PC-9 (cell line): ENCODE data around the gene ATP10A. TPM values are rescaled to one million over a fixed set of nuclear protein-coding genes. Genes with fewer than 3 reads are reported as not detected.

Experiments used
- BruUV-seq: library from RNA; stranded (reverse); fragments of 400-500 nt; replicated peaks from 2 replicates; lab custom pipeline; 2021; lab: Mats Ljungman, UMichigan
- CTCF ChIA-PET: fragments of 300-600 bp; sonication (Branson Sonifier 250); formaldehyde crosslinking; loops from one replicate; lab custom pipeline; 2022; ENCODE audit warnings: antibody characterized with exemption; lab: Charles Lee
- POLR2A ChIA-PET: fragments of 300-600 bp; sonication (Branson Sonifier 250); formaldehyde crosslinking; loops from one replicate; lab custom pipeline; 2022; ENCODE audit warnings: antibody characterized with exemption; ENCODE audit not compliant: unreplicated experiment; lab: Charles Lee
- DNase-seq, 2 experiments: peaks; one replicate each; pipeline versions ENCODE4 v3.0.0 to v3.0.0-alpha.2; 2015 to 2022; ENCODE audit warnings: mixed read lengths in 1 of 2
- H2AFZ ChIP-seq: fragments of 200-600 bp; sonication (generic); 2 replicates; pipeline ENCODE4 v1.8.1; 2017; ENCODE audit warnings: antibody characterized with exemption
- H3F3A ChIP-seq: fragments of 200-600 bp; sonication (generic); 2 replicates; pipeline ENCODE4 v1.8.1; 2017; ENCODE audit warnings: antibody characterized with exemption, mild to moderate bottlenecking, low read depth; ENCODE audit not compliant: insufficient read depth
- H3K27ac ChIP-seq: fragments of 200-600 bp; sonication (generic); 2 replicates; pipeline ENCODE4 v1.6.1; 2016; ENCODE audit warnings: mixed run types
- H3K27me3 ChIP-seq: fragments of 200-600 bp; sonication (generic); 2 replicates; pipeline ENCODE4 v1.6.1; 2016; ENCODE audit warnings: low read depth, mixed run types; ENCODE audit not compliant: insufficient read depth
- H3K36me3 ChIP-seq: fragments of 200-600 bp; sonication (generic); 2 replicates; pipeline ENCODE4 v1.6.1; 2016; ENCODE audit warnings: low read depth, mixed run types
- H3K4me1 ChIP-seq: fragments of 200-600 bp; sonication (generic); replicated peaks from 2 replicates; pipeline ENCODE4 v1.6.1; 2016; ENCODE audit warnings: mixed run types; ENCODE audit not compliant: insufficient read depth
- H3K4me2 ChIP-seq: fragments of 200-600 bp; sonication (generic); 2 replicates; pipeline ENCODE4 v1.6.1; 2017; ENCODE audit warnings: mixed run types
- H3K4me3 ChIP-seq: fragments of 200-600 bp; sonication (generic); 2 replicates; pipeline ENCODE4 v1.6.1; 2016; ENCODE audit warnings: mixed run types
- H3K79me2 ChIP-seq: fragments of 200-600 bp; sonication (generic); 2 replicates; pipeline ENCODE4 v1.6.1; 2017; ENCODE audit warnings: low read depth, mixed run types
- H3K9me2 ChIP-seq: fragments of 200-600 bp; sonication (generic); 2 replicates; pipeline ENCODE4 v1.8.1; 2017; ENCODE audit warnings: mild to moderate bottlenecking; ENCODE audit not compliant: insufficient read depth
- H3K9me3 ChIP-seq: fragments of 200-600 bp; sonication (generic); 2 replicates; pipeline ENCODE4 v1.8.1; 2016; ENCODE audit warnings: low read depth; ENCODE audit not compliant: insufficient read depth
- H4K20me1 ChIP-seq: fragments of 200-600 bp; sonication (generic); 2 replicates; pipeline ENCODE4 v1.8.1; 2017; ENCODE audit not compliant: insufficient read depth
- CTCF ChIP-seq: fragments of 200-600 bp; sonication (generic); conservative IDR thresholded peaks from 2 replicates; pipeline ENCODE4 v1.6.1; 2017; ENCODE audit warnings: mixed run types, antibody characterized with exemption, mild to moderate bottlenecking, moderate library complexity
- EZH2 ChIP-seq: fragments of 200-600 bp; sonication (generic); IDR thresholded peaks from 2 replicates; pipeline ENCODE4 v1.8.0; 2017; ENCODE audit warnings: antibody characterized with exemption, low read depth
- intact Hi-C: fragments of 100-400 bp; cut with micrococcal nuclease; formaldehyde crosslinking; loops from one replicate; pipeline ENCODE4 v1.10.0; 2022; ENCODE audit not compliant: unreplicated experiment
- total RNA-seq: library from RNA; stranded (reverse); gene quantifications from 2 replicates; pipeline ENCODE4 v1.2.3, GENCODE V29; 2021

Gene ATP10A
- total RNA-seq, 1 experiment from 2014 or later = not detected

GRCh38 chr15:25743548-25744275, 119.4 kb downstream of the ATP10A start:
- ChIA-PET CTCF (no interaction called here), POLR2A (no interaction called here)
- H3K27ac ChIP-seq = no peak overlapping the region
- H3K27me3 ChIP-seq = peaks cover 26% of the 10 kb centered on the region
- H4K20me1 ChIP-seq = no peaks in the 10 kb centered on the region
- intact Hi-C loops = no loop called here
- H3K9me3 ChIP-seq = no peaks in the 10 kb centered on the region
- no peak overlapping the region for H3K4me3 ChIP-seq
- no peaks in the 10 kb centered on the region for H3F3A ChIP-seq
- no TSS peak for BruUV-seq
- no peak overlapping the region for H3K4me2 ChIP-seq
- no peaks in the 10 kb centered on the region for H3K9me2 ChIP-seq
- no peak overlapping the region for H2AFZ ChIP-seq
- no peaks in the 10 kb centered on the region for H3K36me3 ChIP-seq
- no peak for TF ChIP-seq EZH2
- no peak for TF ChIP-seq CTCF
- no peak for DNase-seq
- no peaks in the 10 kb centered on the region for H3K4me1 ChIP-seq
- no peaks in the 10 kb centered on the region for H3K79me2 ChIP-seq

GRCh38 chr15:25742776-25743547, 120.2 kb downstream of the ATP10A start:
- no peaks in the 10 kb centered on the region for H4K20me1 ChIP-seq
- H3K4me1 ChIP-seq = no peaks in the 10 kb centered on the region
- no peaks in the 10 kb centered on the region for H3K9me2 ChIP-seq
- no peaks in the 10 kb centered on the region for H3K36me3 ChIP-seq
- no peaks in the 10 kb centered on the region for H3K79me2 ChIP-seq
- ChIA-PET POLR2A (no interaction called here), CTCF (no interaction called here)
- H3K27ac ChIP-seq = no peak overlapping the region
- no peak overlapping the region for H2AFZ ChIP-seq
- BruUV-seq = no TSS peak
- H3K4me2 ChIP-seq = no peak overlapping the region
- H3K9me3 ChIP-seq = no peaks in the 10 kb centered on the region
- H3K27me3 ChIP-seq = peaks cover 26% of the 10 kb centered on the region
- intact Hi-C loops = no loop called here
- H3K4me3 ChIP-seq = no peak overlapping the region
- no peak for DNase-seq
- no peaks in the 10 kb centered on the region for H3F3A ChIP-seq
- TF ChIP-seq EZH2 = no peak
- no peak for TF ChIP-seq CTCF

- no peaks in the 10 kb centered on the region for H3K9me3 ChIP-seq
- intact Hi-C loops = no loop called here
Observed at GRCh38 chr15:25742041-25742730, 120.9 kb downstream of the ATP10A start.

More at GRCh38 chr15:25742041-25742730, 120.9 kb downstream of the ATP10A start:
- H3K4me3 ChIP-seq = no peak overlapping the region
- no peaks in the 10 kb centered on the region for H3K36me3 ChIP-seq
- ChIA-PET CTCF (no interaction called here), POLR2A (no interaction called here)
- no peaks in the 10 kb centered on the region for H3F3A ChIP-seq
- H3K9me2 ChIP-seq = no peaks in the 10 kb centered on the region
- no peak for DNase-seq
- no peak overlapping the region for H2AFZ ChIP-seq
- H3K27ac ChIP-seq = no peak overlapping the region
- H3K27me3 ChIP-seq = peaks cover 26% of the 10 kb centered on the region
- no peaks in the 10 kb centered on the region for H4K20me1 ChIP-seq
- H3K4me2 ChIP-seq = no peak overlapping the region
- no peaks in the 10 kb centered on the region for H3K79me2 ChIP-seq
- TF ChIP-seq CTCF = no peak
- TF ChIP-seq EZH2 = no peak
- no TSS peak for BruUV-seq
- no peaks in the 10 kb centered on the region for H3K4me1 ChIP-seq
